Duodenal mucosa (tissue), 2 donors: Measurements from ENCODE around the gene PDGFRA.

Source experiments
- H3K27ac ChIP-seq: one replicate; pipeline ENCODE4 v1.7.0; 2013; ENCODE audit warnings: low read depth, low read length
- H3K27me3 ChIP-seq, 2 donors: one replicate each; pipeline ENCODE4 v1.7.0; 2013; ENCODE audit warnings: low read length in 2 of 2, control low read depth in 1 of 2; ENCODE audit not compliant: insufficient read depth in 2 of 2, control insufficient read depth in 1 of 2
- H3K36me3 ChIP-seq, 2 donors: one replicate each; pipeline ENCODE4 v1.7.0; 2013; ENCODE audit warnings: low read length in 2 of 2, control low read depth in 1 of 2; ENCODE audit not compliant: insufficient read depth in 2 of 2, control insufficient read depth in 1 of 2
- H3K4me1 ChIP-seq, 2 donors: one replicate each; pipeline ENCODE4 v1.7.0; 2013; ENCODE audit warnings: low read length in 2 of 2, control low read depth in 1 of 2; ENCODE audit not compliant: insufficient read depth in 2 of 2, control insufficient read depth in 1 of 2
- H3K4me3 ChIP-seq, 2 donors: one replicate each; pipeline ENCODE4 v1.7.0; 2013; ENCODE audit warnings: low read length in 2 of 2, low read depth in 1 of 2
- H3K9ac ChIP-seq, 2 donors: one replicate each; pipeline ENCODE4 v1.7.0; 2013; ENCODE audit warnings: low read length in 2 of 2, low read depth in 1 of 2
- H3K9me3 ChIP-seq, 2 donors: one replicate each; pipeline ENCODE4 v1.7.0; 2013; ENCODE audit warnings: low read length in 2 of 2, control low read depth in 1 of 2; ENCODE audit not compliant: control insufficient read depth in 1 of 2

The PDGFRA gene

GRCh38 chr4:54228961-54229501 lies at the start of gene PDGFRA:
PDGFRA (plus strand) TSS chr4:54229293; CDS start chr4:54258769, 29,476 bp downstream.
- no peaks in the 10 kb centered on the region for H3K9me3 ChIP-seq
- no peak within 1 kb of the TSS for H3K27ac ChIP-seq
- H3K4me3 ChIP-seq: peak within 1 kb of the TSS; percentile 60 to 65
- no peak within 1 kb of the TSS for H3K9ac ChIP-seq
- peaks cover 72 to 80% of the 10 kb centered on the region in 2 donors for H3K27me3 ChIP-seq
- no peaks in the 10 kb centered on the region for H3K36me3 ChIP-seq
- peaks cover 24 to 50% of the 10 kb centered on the region in 2 donors for H3K4me1 ChIP-seq

GRCh38 chr4:54184581-54184980 lies 44.5 kb upstream of the PDGFRA start:
- Histone ChIP-seq H3K4me3 (no peak overlapping the region), H3K9me3 (no peaks in the 10 kb centered on the region), H3K27me3 (no peaks in the 10 kb centered on the region), H3K27ac (no peak overlapping the region), H3K4me1 (no peaks in the 10 kb centered on the region), H3K9ac (no peak overlapping the region), H3K36me3 (no peaks in the 10 kb centered on the region)

- Histone ChIP-seq H3K36me3 (no peaks in the 10 kb centered on the region), H3K27me3 (no peaks in the 10 kb centered on the region), H3K4me1 (no peaks in the 10 kb centered on the region)
Observed at GRCh38 chr4:54185044-54185780, 43.9 kb upstream of the PDGFRA start.

GRCh38 chr4:54185866-54186265 lies 43.2 kb upstream of the PDGFRA start:
- Histone ChIP-seq H3K27me3 (no peaks in the 10 kb centered on the region), H3K9ac (no peak overlapping the region), H3K9me3 (no peaks in the 10 kb centered on the region), H3K4me3 (no peak overlapping the region), H3K27ac (no peak overlapping the region), H3K36me3 (no peaks in the 10 kb centered on the region), H3K4me1 (no peaks in the 10 kb centered on the region)

More at GRCh38 chr4:54185044-54185780, 43.9 kb upstream of the PDGFRA start:
- Histone ChIP-seq H3K27ac (no peak overlapping the region), H3K9ac (no peak overlapping the region), H3K9me3 (no peaks in the 10 kb centered on the region), H3K4me3 (no peak overlapping the region)

GRCh38 chr4:54186371-54186770 lies 42.7 kb upstream of the PDGFRA start:
- H3K4me3 ChIP-seq: no peak overlapping the region

GRCh38 chr4:54187148-54187547 lies 41.9 kb upstream of the PDGFRA start:
- Histone ChIP-seq H3K27me3 (no peaks in the 10 kb centered on the region), H3K27ac (no peak overlapping the region), H3K9me3 (no peaks in the 10 kb centered on the region), H3K4me3 (no peak overlapping the region), H3K9ac (no peak overlapping the region), H3K4me1 (no peaks in the 10 kb centered on the region), H3K36me3 (no peaks in the 10 kb centered on the region)

More at GRCh38 chr4:54186371-54186770, 42.7 kb upstream of the PDGFRA start:
- Histone ChIP-seq H3K27me3 (no peaks in the 10 kb centered on the region), H3K27ac (no peak overlapping the region), H3K4me1 (no peaks in the 10 kb centered on the region), H3K9ac (no peak overlapping the region), H3K36me3 (no peaks in the 10 kb centered on the region), H3K9me3 (no peaks in the 10 kb centered on the region)

- Histone ChIP-seq H3K27me3 (no peaks in the 10 kb centered on the region), H3K36me3 (no peaks in the 10 kb centered on the region), H3K27ac (no peak overlapping the region), H3K9ac (no peak overlapping the region), H3K4me3 (no peak overlapping the region), H3K4me1 (no peaks in the 10 kb centered on the region), H3K9me3 (no peaks in the 10 kb centered on the region)
Observed at GRCh38 chr4:54189140-54189539, 40.0 kb upstream of the PDGFRA start.

- Histone ChIP-seq H3K4me3 (no peak overlapping the region), H3K9me3 (no peaks in the 10 kb centered on the region), H3K36me3 (no peaks in the 10 kb centered on the region), H3K27ac (no peak overlapping the region), H3K27me3 (no peaks in the 10 kb centered on the region), H3K9ac (no peak overlapping the region), H3K4me1 (no peaks in the 10 kb centered on the region)
Observed at GRCh38 chr4:54192811-54193210, 36.3 kb upstream of the PDGFRA start.

GRCh38 chr4:54197926-54198325 lies 31.2 kb upstream of the PDGFRA start:
- Histone ChIP-seq H3K27me3 (no peaks in the 10 kb centered on the region), H3K4me1 (no peaks in the 10 kb centered on the region), H3K9ac (no peak overlapping the region), H3K4me3 (no peak overlapping the region), H3K36me3 (no peaks in the 10 kb centered on the region), H3K9me3 (no peaks in the 10 kb centered on the region), H3K27ac (no peak overlapping the region)

GRCh38 chr4:54199919-54200318 lies 29.2 kb upstream of the PDGFRA start:
- Histone ChIP-seq H3K9ac (no peak overlapping the region), H3K27ac (no peak overlapping the region), H3K36me3 (no peaks in the 10 kb centered on the region), H3K4me1 (no peaks in the 10 kb centered on the region), H3K27me3 (no peaks in the 10 kb centered on the region), H3K9me3 (no peaks in the 10 kb centered on the region), H3K4me3 (no peak overlapping the region)
